ENCODE results near the gene PCDHB4.
"Not testable (repeated sequence)": the region's sequence is repeated elsewhere in the genome, so short reads cannot be mapped to it uniquely, and the experiment has no call there.

The PCDHB4 gene

GRCh38 chr5:141121563-141121962, at the start of gene PCDHB4:
Gene PCDHB4, plus strand, starts transcription at chr5:141121818. Its CDS starts 181 bp downstream, at chr5:141121999.
- no peak for DNase-seq

DNA sequence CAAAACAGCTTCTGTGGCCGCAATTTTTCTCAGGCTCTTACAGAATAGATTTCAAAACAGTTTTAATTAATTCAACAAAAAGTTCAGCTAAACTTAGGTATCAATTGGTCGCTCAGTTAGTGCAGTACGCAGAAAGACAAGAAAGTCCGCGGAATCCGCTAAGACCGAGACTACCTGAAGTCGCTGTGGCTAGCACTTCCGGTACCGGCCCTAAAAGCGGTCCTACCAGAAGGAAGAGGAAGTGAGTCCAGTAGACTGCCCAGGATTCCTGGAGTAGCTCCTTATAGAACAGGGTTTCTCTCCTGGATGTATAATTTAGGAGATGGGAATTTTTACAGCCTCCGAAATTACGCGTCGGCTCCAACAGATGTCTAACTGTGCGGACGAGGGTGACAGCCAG, 43.8 kb upstream of the PCDHB4 start:
- no peak for DNase-seq

DNA sequence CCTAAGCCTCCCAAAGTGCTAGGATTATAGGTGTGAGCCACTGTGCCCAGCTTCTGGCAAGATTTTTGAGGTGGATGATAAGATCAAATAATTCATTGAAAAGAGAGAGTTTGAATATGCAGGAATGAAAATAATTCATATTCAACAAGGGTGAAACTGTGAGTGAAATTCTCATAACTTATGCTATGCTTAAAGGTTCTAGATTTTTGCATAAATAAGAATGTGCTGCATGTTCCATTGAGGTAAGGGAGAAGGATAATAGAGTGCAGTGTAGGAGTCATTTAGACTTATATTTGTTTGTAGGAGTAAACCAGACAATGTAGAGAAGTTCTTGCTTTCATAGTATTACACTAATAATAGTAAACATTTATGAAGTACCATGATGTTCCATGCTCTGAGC, 39.4 kb upstream of the PCDHB4 start:
- DNase-seq, result no peak

DNA sequence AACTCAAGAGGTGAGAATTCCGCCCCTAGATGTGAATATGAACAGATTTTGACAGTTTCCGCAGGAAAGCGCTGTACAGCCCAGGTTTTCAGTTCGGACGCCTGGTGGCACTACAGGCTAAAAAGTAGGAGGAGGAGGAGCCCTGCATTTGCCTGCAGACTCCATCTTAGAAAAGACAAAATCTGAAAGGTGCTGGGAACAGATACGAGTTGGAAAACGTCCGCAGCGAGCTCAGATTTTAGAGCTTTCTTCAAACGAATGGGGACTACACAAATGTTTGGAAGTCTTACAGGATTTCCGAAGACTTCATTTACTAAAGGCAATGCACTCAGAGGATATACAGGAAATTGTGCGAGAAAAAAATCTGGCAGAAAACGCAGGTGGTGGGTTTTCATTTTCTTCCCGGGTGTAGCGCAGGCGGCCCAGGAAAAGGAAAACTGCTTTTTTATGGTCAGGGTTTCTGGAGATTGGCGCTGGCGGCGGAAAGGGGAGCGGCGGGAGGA, 37.1 kb upstream of the PCDHB4 start:
- no peak for DNase-seq

DNA sequence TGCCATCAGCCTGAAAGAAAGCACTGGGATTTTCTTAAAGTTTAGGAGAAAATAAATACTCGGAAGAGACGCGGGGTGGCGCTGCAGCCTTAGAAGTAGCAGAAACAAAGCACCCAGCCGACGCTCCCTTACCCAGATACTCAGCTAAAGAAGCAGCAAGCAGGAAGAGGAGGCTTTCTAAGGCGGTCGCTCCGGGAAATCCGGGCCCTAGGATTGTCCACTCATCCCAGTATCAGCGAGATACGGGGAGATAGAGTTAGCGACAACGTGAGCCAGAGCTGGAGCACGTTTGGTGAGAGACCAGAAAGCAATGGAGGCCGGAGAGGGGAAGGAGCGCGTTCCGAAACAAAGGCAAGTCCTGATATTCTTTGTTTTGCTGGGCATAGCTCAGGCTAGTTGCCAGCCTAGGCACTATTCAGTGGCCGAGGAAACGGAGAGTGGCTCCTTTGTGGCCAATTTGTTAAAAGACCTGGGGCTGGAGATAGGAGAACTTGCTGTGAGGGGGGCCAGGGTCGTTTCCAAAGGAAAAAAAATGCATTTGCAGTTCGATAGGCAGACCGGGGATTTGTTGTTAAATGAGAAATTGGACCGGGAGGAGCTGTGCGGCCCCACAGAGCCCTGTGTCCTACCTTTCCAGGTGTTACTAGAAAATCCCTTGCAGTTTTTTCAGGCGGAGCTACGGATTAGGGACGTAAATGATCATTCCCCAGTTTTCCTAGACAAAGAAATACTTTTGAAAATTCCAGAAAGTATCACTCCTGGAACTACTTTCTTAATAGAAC, 26.9 kb upstream of the PCDHB4 start, which contains the start of gene PCDHB2:
Gene PCDHB2 (plus strand): TSS at position 135 of the 782 bp plus-strand sequence. CDS start 176 bp downstream, at position 311.
- peak; percentile 41 for DNase-seq

- DNase-seq, result no peak
These were observed 26.4 kb upstream of the PCDHB4 start for GRCh38 chr5:141095263-141095641.

GRCh38 chr5:141096181-141096580, 25.4 kb upstream of the PCDHB4 start:
- DNase-seq, result not testable (repeated sequence)

DNA sequence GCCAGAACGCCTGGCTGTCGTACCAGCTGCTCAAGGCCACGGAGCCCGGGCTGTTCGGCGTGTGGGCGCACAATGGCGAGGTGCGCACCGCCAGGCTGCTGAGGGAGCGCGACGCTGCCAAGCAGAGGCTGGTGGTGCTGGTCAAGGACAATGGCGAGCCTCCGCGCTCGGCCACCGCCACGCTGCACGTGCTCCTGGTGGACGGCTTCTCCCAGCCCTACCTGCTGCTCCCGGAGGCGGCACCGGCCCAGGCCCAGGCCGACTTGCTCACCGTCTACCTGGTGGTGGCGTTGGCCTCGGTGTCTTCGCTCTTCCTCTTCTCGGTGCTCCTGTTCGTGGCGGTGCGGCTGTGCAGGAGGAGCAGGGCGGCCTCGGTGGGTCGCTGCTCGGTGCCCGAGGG, 25.0 kb upstream of the PCDHB4 start:
- DNase-seq, result not testable (repeated sequence)

DNA sequence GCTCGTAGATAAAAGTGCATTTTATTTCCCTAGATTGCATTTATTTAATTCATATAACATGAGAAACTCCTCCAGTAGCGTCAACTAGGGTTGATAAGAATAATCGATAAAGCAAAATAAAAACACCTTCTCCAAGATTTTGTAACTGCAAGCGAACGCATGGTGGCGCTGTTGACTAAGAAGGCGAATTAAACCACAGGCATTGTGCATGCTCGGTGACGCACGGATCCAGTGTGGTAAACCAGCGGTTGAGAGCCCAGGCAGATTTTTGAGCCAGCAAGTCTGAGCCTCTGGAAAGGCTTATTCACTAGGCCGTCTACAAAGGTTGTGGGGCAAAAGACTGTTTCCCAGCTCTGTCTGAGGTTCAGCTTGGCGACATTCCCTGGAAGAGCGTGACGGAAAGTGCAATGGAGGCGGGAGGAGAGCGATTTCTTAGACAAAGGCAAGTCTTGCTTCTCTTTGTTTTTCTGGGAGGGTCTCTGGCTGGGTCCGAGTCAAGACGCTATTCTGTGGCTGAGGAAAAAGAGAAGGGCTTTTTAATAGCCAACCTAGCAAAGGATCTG, 21.3 kb upstream of the PCDHB4 start, which contains the start of gene PCDHB3:
Gene PCDHB3 (plus strand): TSS at position 231 of the 563 bp plus-strand sequence. CDS start 177 bp downstream, at position 408.
- DNase-seq, result no peak

DNA sequence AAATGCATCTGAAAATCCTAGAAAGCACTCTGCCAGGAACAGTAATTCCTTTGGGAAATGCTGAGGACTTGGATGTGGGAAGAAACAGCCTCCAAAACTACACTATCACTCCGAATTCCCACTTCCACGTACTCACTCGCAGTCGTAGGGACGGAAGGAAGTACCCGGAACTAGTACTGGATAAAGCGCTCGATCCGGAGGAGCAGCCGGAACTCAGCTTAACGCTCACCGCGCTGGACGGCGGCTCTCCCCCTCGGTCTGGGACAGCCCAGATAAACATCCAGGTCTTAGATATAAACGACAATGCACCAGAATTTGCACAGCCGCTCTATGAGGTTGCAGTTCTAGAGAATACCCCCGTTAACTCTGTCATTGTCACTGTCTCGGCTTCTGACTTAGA, 20.6 kb upstream of the PCDHB4 start:
- DNase-seq, result no peak

DNA sequence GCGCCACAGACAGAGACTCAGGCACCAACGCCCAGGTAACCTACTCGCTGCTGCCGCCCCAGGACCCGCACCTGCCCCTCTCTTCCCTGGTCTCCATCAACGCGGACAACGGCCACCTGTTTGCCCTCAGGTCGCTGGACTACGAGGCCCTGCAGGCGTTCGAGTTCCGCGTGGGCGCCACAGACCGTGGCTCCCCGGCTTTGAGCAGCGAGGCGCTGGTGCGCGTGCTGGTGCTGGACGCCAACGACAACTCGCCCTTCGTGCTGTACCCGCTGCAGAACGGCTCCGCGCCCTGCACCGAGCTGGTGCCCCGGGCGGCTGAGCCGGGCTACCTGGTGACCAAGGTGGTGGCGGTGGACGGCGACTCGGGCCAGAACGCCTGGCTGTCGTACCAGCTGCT, 19.5 kb upstream of the PCDHB4 start:
- not testable (repeated sequence) for DNase-seq

- DNase-seq, result not testable (repeated sequence)
These were observed 19.1 kb upstream of the PCDHB4 start for GRCh38 chr5:141102471-141102870.

GRCh38 chr5:141105350-141105749, 16.3 kb upstream of the PCDHB4 start:
- DNase-seq, result no peak

DNA sequence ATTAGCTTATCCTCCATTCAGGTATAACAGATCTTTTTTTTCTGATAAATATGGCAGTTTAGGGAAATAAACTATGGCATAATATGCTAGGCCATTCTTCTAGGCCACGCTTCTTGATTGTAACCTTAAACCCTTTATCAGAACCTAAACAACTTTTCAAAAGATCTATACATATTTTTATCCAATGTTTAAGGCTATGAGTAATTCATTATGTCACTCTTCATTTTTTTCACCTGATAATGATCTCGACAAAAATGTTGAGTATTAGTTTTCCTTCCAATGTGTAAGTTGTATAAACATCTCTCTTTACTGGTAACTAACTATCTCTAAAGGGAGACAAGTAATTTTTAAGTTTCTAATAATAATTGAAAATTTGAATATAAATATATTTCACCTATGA, 2.4 kb upstream of the PCDHB4 start:
- no peak for DNase-seq

DNA sequence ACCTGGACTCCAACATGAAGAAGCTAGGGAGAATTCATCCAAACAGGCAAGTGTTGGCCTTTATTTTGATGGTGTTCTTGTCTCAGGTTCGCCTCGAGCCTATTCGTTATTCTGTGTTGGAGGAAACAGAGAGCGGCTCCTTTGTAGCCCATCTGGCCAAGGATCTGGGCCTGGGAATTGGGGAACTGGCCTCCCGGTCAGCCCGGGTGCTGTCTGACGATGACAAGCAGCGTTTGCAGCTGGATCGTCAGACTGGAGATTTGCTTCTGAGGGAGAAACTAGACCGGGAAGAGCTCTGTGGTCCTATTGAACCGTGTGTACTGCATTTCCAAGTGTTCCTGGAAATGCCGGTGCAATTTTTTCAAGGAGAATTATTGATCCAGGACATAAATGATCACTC, 367 bp downstream of the PCDHB4 start:
- no peak for DNase-seq

DNA sequence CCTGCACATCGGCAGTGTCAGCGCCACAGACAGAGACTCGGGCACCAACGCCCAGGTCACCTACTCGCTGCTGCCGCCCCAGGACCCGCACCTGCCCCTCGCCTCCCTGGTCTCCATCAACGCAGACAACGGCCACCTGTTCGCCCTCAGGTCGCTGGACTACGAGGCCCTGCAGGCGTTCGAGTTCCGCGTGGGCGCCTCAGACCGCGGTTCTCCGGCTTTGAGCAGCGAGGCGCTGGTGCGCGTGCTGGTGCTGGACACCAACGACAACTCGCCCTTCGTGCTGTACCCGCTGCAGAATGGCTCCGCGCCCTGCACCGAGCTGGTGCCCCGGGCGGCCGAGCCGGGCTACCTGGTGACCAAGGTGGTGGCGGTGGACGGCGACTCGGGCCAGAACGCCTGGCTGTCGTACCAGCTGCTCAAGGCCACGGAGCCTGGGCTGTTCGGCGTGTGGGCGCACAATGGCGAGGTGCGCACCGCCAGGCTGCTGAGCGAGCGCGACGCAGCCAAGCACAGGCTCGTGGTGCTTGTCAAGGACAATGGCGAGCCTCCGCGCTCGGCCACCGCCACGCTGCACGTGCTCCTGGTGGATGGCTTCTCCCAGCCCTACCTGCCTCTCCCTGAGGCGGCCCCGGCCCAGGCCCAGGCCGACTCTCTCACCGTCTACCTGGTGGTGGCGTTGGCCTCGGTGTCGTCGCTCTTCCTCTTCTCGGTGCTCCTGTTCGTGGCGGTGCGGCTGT, 1.9 kb downstream of the PCDHB4 start:
- not testable (repeated sequence) for DNase-seq

GRCh38 chr5:141127305-141127704, 5.7 kb downstream of the PCDHB4 start:
- DNase-seq, result no peak

DNA sequence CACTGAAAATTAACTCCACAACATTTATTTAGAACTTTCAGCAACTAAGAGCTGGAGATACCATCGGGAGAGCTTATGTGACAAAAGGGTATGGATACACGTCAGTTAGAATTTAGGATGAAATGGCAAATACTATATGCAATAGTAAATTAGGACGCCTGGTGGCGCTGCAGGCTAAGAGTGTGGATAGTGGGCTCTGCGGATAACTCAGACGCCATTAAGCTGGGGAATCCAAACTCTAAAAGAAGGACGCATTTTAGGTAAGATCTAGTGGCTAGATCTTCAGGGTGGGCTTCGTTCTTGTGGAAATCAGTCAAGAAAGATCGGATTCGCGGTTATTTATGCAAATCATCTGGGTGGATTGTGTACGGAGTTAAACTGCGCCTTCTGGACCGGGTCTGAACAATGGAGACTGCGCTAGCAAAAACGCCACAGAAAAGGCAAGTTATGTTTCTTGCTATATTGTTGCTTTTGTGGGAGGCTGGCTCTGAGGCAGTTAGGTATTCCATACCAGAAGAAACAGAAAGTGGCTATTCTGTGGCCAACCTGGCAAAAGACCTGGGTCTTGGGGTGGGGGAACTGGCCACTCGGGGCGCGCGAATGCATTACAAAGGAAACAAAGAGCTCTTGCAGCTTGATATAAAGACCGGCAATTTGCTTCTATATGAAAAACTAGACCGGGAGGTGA, 13.6 kb downstream of the PCDHB4 start, which contains the start of gene PCDHB5:
Gene PCDHB5 (plus strand): TSS at position 177 of the 688 bp plus-strand sequence. CDS start 229 bp downstream, at position 406.
- DNase-seq, result no peak

DNA sequence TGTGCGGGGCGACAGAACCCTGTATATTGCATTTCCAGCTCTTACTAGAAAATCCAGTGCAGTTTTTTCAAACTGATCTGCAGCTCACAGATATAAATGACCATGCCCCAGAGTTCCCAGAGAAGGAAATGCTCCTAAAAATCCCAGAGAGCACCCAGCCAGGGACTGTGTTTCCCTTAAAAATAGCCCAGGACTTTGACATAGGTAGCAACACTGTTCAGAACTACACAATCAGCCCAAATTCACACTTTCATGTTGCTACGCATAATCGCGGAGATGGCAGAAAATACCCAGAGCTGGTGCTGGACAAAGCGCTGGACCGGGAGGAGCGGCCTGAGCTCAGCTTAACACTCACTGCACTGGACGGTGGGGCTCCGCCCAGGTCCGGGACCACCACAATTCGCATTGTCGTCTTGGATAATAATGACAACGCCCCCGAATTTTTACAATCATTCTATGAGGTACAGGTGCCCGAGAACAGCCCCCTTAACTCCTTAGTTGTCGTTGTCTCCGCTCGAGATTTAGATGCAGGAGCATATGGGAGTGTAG, 14.2 kb downstream of the PCDHB4 start:
- no peak for DNase-seq

- not testable (repeated sequence) for DNase-seq
These were observed 15.7 kb downstream of the PCDHB4 start for GRCh38 chr5:141137346-141137745.

GRCh38 chr5:141149812-141150211, 28.2 kb downstream of the PCDHB4 start, which contains the start of gene PCDHB6:
Gene PCDHB6, plus strand, starts transcription at chr5:141150057. Its CDS starts 201 bp downstream, at chr5:141150258.
- no peak for DNase-seq

All from NCI-H524 treated with DMSO at 0.1 percent for 48 hours (cell line).